ENCODE data around the gene STAT4.

STAT4 gene

GRCh38 chr2:191150600-191151330 is at the start of gene STAT4:
TSS of gene STAT4 (minus strand) at chr2:191150994. CDS start at chr2:191148203, 2,791 bp downstream.
- peak; percentile 59 to 80 (median 80) for DNase-seq (ENCODE audit: low read depth in 3 of 3)

- DNase-seq (ENCODE audit: low read depth in 3 of 3): no peak
Observed at GRCh38 chr2:191199929-191200512, 49.2 kb upstream of the STAT4 start.

- DNase-seq (ENCODE audit: low read depth in 3 of 3): no peak
Observed at GRCh38 chr2:191198271-191198670, 47.5 kb upstream of the STAT4 start.

GRCh38 chr2:191197096-191197495 is 46.3 kb upstream of the STAT4 start:
- no peak for DNase-seq (ENCODE audit: low read depth in 3 of 3)

GRCh38 chr2:191195021-191195420 is 44.2 kb upstream of the STAT4 start:
- no peak for DNase-seq (ENCODE audit: low read depth in 3 of 3)

GRCh38 chr2:191190861-191191552 is 40.2 kb upstream of the STAT4 start:
- no peak for DNase-seq (ENCODE audit: low read depth in 3 of 3)

- DNase-seq (ENCODE audit: low read depth in 3 of 3): no peak
Observed at GRCh38 chr2:191190435-191190834, 39.6 kb upstream of the STAT4 start.

- no peak for DNase-seq (ENCODE audit: low read depth in 3 of 3)
Observed at GRCh38 chr2:191189112-191189635, 38.4 kb upstream of the STAT4 start.

GRCh38 chr2:191188550-191189093 is 37.8 kb upstream of the STAT4 start:
- DNase-seq (ENCODE audit: low read depth in 3 of 3): no peak

- DNase-seq (ENCODE audit: low read depth in 3 of 3): no peak
Observed at GRCh38 chr2:191187105-191187829, 36.5 kb upstream of the STAT4 start.

GRCh38 chr2:191184457-191184856 is 33.7 kb upstream of the STAT4 start:
- DNase-seq (ENCODE audit: low read depth in 3 of 3): no peak

- no peak for DNase-seq (ENCODE audit: low read depth in 3 of 3)
Observed at GRCh38 chr2:191183516-191183915, 32.7 kb upstream of the STAT4 start.

GRCh38 chr2:191183081-191183480 is 32.3 kb upstream of the STAT4 start:
- no peak for DNase-seq (ENCODE audit: low read depth in 3 of 3)

GRCh38 chr2:191180713-191181112 is 29.9 kb upstream of the STAT4 start:
- no peak for DNase-seq (ENCODE audit: low read depth in 3 of 3)

- DNase-seq (ENCODE audit: low read depth in 3 of 3): no peak
Observed at GRCh38 chr2:191180276-191180675, 29.5 kb upstream of the STAT4 start.

GRCh38 chr2:191178806-191179514 is 28.2 kb upstream of the STAT4 start:
- no peak for DNase-seq (ENCODE audit: low read depth in 3 of 3)

GRCh38 chr2:191177751-191178736 is 27.2 kb upstream of the STAT4 start:
- DNase-seq (ENCODE audit: low read depth in 3 of 3): no peak

- no peak for DNase-seq (ENCODE audit: low read depth in 3 of 3)
Observed at GRCh38 chr2:191176801-191177438, 26.1 kb upstream of the STAT4 start.

- no peak for DNase-seq (ENCODE audit: low read depth in 3 of 3)
Observed at GRCh38 chr2:191176305-191176704, 25.5 kb upstream of the STAT4 start.
